ENCODE measurements around the gene COX6A1. TPM values are rescaled to one million over a fixed set of nuclear protein-coding genes. Genes with fewer than 3 reads are reported as not detected.

The COX6A1 gene
- polyA plus RNA-seq, 1 donor from 2014 or later, result 2,017 TPM

- TF ChIP-seq TAF1 (IDR thresholded peaks at IDR 0.05; ENCODE audit: low read depth), result no peak
- TF ChIP-seq RAD21 (conservative IDR thresholded peaks at IDR 0.05), result no peak
- TF ChIP-seq EZH2 (IDR thresholded peaks at IDR 0.05; ENCODE audit: borderline replicate concordance, insufficient read depth, low read length, poor library complexity, severe bottlenecking), result no peak
- TF ChIP-seq POLR2AphosphoS5 (IDR thresholded peaks at IDR 0.05), result no peak
- no peak for TF ChIP-seq MXI1 (conservative IDR thresholded peaks at IDR 0.05; ENCODE audit: poor library complexity, severe bottlenecking)
- no peak for TF ChIP-seq EP300 (conservative IDR thresholded peaks at IDR 0.05; ENCODE audit: poor library complexity, severe bottlenecking)
- no peak for TF ChIP-seq SMC3 (conservative IDR thresholded peaks at IDR 0.05; ENCODE audit: poor library complexity)
- H3K79me2 ChIP-seq (replicated peaks; ENCODE audit: insufficient read depth, low read length), result peaks cover 11% of the 10 kb centered on the region
These were observed 15.3 kb downstream of the COX6A1 start for GRCh38 chr12:120453060-120453750.

GRCh38 chr12:120453977-120454376 is 16.1 kb downstream of the COX6A1 start:
- H3K4me2 ChIP-seq (ENCODE audit: low read length), result no peak overlapping the region
- peaks cover 9% of the 10 kb centered on the region for H3K79me2 ChIP-seq (replicated peaks; ENCODE audit: insufficient read depth, low read length)
- no peaks in the 10 kb centered on the region for H3K36me3 ChIP-seq (ENCODE audit: insufficient read depth, low read length)
- no peaks in the 10 kb centered on the region for H3K27me3 ChIP-seq (ENCODE audit: insufficient read depth, low read depth, low read length)
- no peak overlapping the region for H3K27ac ChIP-seq (ENCODE audit: low read length)
- no peak overlapping the region for H2AFZ ChIP-seq (ENCODE audit: low read depth, low read length)
- no peak for TF ChIP-seq TAF1 (IDR thresholded peaks at IDR 0.05; ENCODE audit: low read depth)
- peak; percentile 58 for TF ChIP-seq CTCF (IDR thresholded peaks at IDR 0.05; ENCODE audit: poor library complexity, severe bottlenecking)
- no peaks in the 10 kb centered on the region for H4K20me1 ChIP-seq (ENCODE audit: insufficient read depth)
- H3F3A ChIP-seq (ENCODE audit: insufficient read depth, low read length, poor library complexity, severe bottlenecking), result no peaks in the 10 kb centered on the region
- H3K9me2 ChIP-seq (ENCODE audit: insufficient read depth, low read length), result no peaks in the 10 kb centered on the region
- H3K9ac ChIP-seq (ENCODE audit: low read length), result no peak overlapping the region
- no peaks in the 10 kb centered on the region for H3K9me3 ChIP-seq (ENCODE audit: low read length)
- no peak overlapping the region for H3K4me3 ChIP-seq (ENCODE audit: low read length)

More at GRCh38 chr12:120453060-120453750, 15.3 kb downstream of the COX6A1 start:
- Histone ChIP-seq H3K27ac (ENCODE audit: low read length) (no peak overlapping the region), H3K27me3 (ENCODE audit: insufficient read depth, low read depth, low read length) (no peaks in the 10 kb centered on the region), H3K9ac (ENCODE audit: low read length) (no peak overlapping the region), H3F3A (ENCODE audit: insufficient read depth, low read length, poor library complexity, severe bottlenecking) (no peaks in the 10 kb centered on the region), H2AFZ (ENCODE audit: low read depth, low read length) (no peak overlapping the region), H3K9me2 (ENCODE audit: insufficient read depth, low read length) (no peaks in the 10 kb centered on the region), H3K4me2 (ENCODE audit: low read length) (no peak overlapping the region), H3K4me3 (ENCODE audit: low read length) (no peak overlapping the region), H3K36me3 (ENCODE audit: insufficient read depth, low read length) (no peaks in the 10 kb centered on the region), H4K20me1 (ENCODE audit: insufficient read depth) (no peaks in the 10 kb centered on the region), H3K9me3 (ENCODE audit: low read length) (no peaks in the 10 kb centered on the region)

GRCh38 chr12:120455302-120455701 is 17.4 kb downstream of the COX6A1 start:
- no peaks in the 10 kb centered on the region for H3F3A ChIP-seq (ENCODE audit: insufficient read depth, low read length, poor library complexity, severe bottlenecking)
- H3K27ac ChIP-seq (ENCODE audit: low read length), result no peak overlapping the region
- H3K9me2 ChIP-seq (ENCODE audit: insufficient read depth, low read length), result no peaks in the 10 kb centered on the region
- no peaks in the 10 kb centered on the region for H4K20me1 ChIP-seq (ENCODE audit: insufficient read depth)
- no peak overlapping the region for H3K9ac ChIP-seq (ENCODE audit: low read length)
- no peaks in the 10 kb centered on the region for H3K9me3 ChIP-seq (ENCODE audit: low read length)
- no peaks in the 10 kb centered on the region for H3K27me3 ChIP-seq (ENCODE audit: insufficient read depth, low read depth, low read length)
- peaks cover 4% of the 10 kb centered on the region for H3K79me2 ChIP-seq (replicated peaks; ENCODE audit: insufficient read depth, low read length)
- no peak overlapping the region for H3K4me2 ChIP-seq (ENCODE audit: low read length)
- H2AFZ ChIP-seq (ENCODE audit: low read depth, low read length), result no peak overlapping the region
- H3K36me3 ChIP-seq (ENCODE audit: insufficient read depth, low read length), result no peaks in the 10 kb centered on the region
- H3K4me3 ChIP-seq (ENCODE audit: low read length), result no peak overlapping the region
- no peak for TF ChIP-seq EZH2 (IDR thresholded peaks at IDR 0.05; ENCODE audit: borderline replicate concordance, insufficient read depth, low read length, poor library complexity, severe bottlenecking)
- TF ChIP-seq RAD21 (conservative IDR thresholded peaks at IDR 0.05), result no peak
- TF ChIP-seq CTCF (IDR thresholded peaks at IDR 0.05; ENCODE audit: poor library complexity, severe bottlenecking), result no peak
- no peak for TF ChIP-seq EP300 (conservative IDR thresholded peaks at IDR 0.05; ENCODE audit: poor library complexity, severe bottlenecking)
- no peak for TF ChIP-seq REST (IDR thresholded peaks at IDR 0.05; ENCODE audit: borderline replicate concordance)
- no peak for TF ChIP-seq MXI1 (conservative IDR thresholded peaks at IDR 0.05; ENCODE audit: poor library complexity, severe bottlenecking)
- no peak for TF ChIP-seq TAF1 (IDR thresholded peaks at IDR 0.05; ENCODE audit: low read depth)
- TF ChIP-seq POLR2AphosphoS5 (IDR thresholded peaks at IDR 0.05), result no peak
- no peak for TF ChIP-seq SMC3 (conservative IDR thresholded peaks at IDR 0.05; ENCODE audit: poor library complexity)

Measured in neural cell (in vitro differentiated cells).